GM18873 (cell line): ENCODE data around the gene TRA2B.

Experiments
- ATAC-seq: cut with Tn5 transposase; IDR thresholded peaks from one replicate; pipeline ENCODE4 v1.9.1; 2021; ENCODE audit warnings: mild to moderate bottlenecking, moderate library complexity, moderate number of reproducible peaks; ENCODE audit not compliant: unreplicated experiment, low FRiP score

Gene TRA2B

DNA sequence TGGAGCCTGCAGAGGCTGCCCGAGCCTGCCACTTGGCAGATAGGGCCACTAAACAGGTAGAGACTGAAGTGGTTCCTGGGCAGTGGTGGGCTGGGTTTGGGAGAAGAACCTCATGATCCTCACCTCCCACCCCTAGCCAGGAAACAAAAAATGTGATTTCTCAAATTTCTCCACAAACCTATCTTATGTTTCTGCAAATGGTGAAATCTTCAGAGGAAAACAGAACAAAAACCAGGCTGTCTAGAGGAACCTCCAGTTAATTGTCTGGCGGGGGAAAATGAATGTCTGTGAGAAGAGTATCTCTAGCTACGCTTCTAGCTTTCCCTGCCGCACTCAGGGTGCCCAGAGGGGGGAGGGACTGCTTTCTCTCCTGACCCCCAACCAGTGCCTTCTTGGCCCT is 55.9 kb downstream of the TRA2B start:
- ATAC-seq, result no peak

DNA sequence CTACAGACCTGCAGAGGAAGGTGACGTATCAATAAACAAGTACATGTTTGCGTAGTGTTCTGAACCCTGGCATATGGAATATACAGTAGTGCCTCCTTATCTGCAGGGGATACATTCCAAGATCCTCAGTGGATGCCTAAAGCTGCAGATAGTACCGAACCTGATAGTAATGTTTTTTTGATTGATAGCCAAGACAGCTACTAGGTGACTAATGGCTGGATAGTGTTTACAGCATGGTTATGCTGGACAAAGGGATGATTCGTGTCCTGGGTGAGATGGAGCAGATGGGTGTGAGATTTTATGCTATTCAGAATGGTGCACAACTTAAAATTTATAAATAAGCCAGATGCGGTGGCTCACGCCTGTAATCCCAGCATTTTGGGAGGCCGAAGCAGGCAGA is 57.2 kb downstream of the TRA2B start:
- no peak for ATAC-seq

DNA sequence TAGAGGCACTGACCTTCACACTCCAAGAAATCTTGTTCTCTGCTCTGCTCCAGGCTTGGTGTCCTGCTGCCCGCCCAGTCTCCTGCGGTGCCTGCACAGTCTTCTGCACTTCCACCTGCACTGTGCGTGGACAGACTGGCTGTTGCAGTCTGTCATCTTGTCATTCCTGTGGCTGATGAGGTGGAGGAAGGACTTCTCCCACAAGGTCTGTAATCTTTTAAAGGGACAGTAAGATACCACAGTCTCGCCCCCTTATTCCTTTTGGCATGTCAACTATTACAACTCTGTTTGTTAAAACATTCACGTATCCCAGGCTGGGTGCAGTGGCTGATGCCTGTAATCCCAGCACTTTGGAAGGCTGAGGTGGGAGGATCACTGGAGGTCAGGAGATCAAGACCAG is 58.9 kb downstream of the TRA2B start:
- no peak for ATAC-seq

DNA sequence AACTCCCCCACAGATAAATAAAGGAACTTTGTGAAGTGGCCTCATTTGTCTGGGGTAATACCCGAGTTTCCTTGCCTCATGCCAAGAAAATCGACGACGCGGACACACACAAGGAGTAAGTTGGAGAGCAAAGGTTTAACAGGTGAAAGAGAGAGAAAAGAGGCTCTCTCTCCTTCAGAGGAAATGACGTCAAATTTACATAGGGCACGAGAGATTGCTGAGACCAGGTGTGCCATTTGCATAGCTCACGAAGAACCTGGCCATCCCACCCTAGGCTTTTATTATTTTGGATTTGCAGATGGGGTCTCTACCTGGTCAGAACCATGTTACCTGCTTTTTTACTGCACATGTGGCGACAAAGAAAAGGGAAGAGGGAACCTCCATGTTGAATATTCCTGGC is 63.7 kb downstream of the TRA2B start:
- ATAC-seq, result no peak

DNA sequence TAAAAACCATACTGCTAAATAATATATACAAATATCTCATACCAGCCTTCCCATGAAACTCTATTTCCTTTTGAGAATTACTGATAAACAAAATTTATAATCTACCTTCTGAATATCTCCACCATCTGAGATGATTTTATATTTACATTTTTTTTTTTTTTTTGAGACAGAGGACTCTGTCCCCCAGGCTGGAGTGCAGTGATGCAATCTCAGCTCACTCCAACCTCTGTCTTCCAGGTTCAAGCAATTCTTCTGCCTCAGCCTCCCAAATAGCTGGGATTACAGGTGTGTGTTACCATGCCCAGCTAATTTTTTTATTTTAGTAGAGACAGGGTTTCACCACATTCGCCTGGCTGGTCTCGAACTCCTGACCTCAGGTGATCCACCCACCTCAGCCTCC is 70.2 kb downstream of the TRA2B start:
- ATAC-seq, result no peak

DNA sequence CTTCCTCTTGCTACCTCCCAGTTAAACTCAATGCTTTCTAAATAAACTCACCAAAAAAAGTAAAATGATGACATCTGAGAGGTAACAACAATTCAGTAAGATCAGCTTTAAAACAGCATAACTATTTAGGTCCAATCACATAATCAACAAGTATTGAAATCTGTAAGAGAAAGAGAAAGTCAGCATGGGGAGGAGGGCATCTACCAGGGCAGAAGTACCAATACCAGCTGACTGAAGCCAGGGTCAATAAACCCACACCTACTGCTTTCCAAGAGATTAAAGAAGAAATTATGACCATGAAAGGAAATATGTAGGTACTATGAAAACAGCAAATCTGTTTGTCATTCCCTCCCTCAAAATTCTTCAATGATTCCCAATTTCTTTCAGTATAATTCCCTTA is 70.8 kb downstream of the TRA2B start:
- no peak for ATAC-seq

DNA sequence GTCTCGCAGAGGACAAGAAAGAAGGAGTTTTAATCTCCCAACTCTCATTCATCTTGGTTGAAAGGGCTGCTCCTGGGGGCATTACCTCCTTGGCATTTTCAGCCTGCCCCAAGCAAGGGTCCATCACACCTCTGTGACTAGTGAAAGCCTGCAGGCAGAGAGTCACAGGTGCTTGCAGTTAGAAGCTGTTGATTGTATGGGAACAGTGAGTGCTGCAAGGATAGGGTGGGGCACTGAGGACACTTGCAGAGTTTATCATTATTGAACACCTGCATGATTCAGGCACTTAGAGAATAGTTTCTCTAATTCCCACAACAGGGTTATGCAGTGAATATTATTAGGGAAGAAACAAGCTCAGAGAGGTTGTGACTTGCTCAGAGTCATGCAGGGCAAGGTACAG is 71.3 kb downstream of the TRA2B start:
- ATAC-seq, result no peak
